Activated CD8-positive, alpha-beta T cell treated with anti-CD3 and anti-CD28 coated beads for 36 hours (primary cell): ENCODE results near the gene SP9. TPM values are rescaled to one million over a fixed set of nuclear protein-coding genes. Genes with fewer than 3 reads are reported as not detected.
A peak's percentile ranks its signal among the peaks of the same experiment; 100 is the strongest.

Experiments
- ATAC-seq: fragments of 200-7000 bp; cut with Tn5 transposase; one replicate; pipeline ENCODE4 v1.10.0; 2021; ENCODE audit warnings: mild to moderate bottlenecking, moderate library complexity
- CTCF ChIA-PET: fragments of 350-600 bp; sonication (Branson Sonifier 250); formaldehyde crosslinking; loops from one replicate; lab custom pipeline; 2021; ENCODE audit warnings: antibody characterized with exemption; lab: Charles Lee
- POLR2A ChIA-PET: fragments of 350-600 bp; sonication (Branson Sonifier 250); formaldehyde crosslinking; loops from one replicate; lab custom pipeline; 2021; ENCODE audit warnings: antibody characterized with exemption; lab: Charles Lee
- DNase-seq: peaks from one replicate; pipeline ENCODE4 v3.0.0-alpha.2; 2020
- H3K27ac Mint-ChIP-seq: one replicate; pipeline ENCODE4 v1.8.0; 2021; ENCODE audit warnings: mild to moderate bottlenecking, mixed read lengths
- H3K27me3 Mint-ChIP-seq: one replicate; pipeline ENCODE4 v1.8.0; 2021; ENCODE audit warnings: mixed read lengths
- H3K36me3 Mint-ChIP-seq: one replicate; pipeline ENCODE4 v1.8.0; 2021; ENCODE audit warnings: low read depth, mixed read lengths
- H3K4me1 Mint-ChIP-seq: one replicate; pipeline ENCODE4 v1.8.0; 2021; ENCODE audit warnings: low read depth, mixed read lengths
- H3K4me3 Mint-ChIP-seq: one replicate; pipeline ENCODE4 v1.8.0; 2021; ENCODE audit warnings: mild to moderate bottlenecking, moderate library complexity, mixed read lengths
- H3K9me3 Mint-ChIP-seq: one replicate; pipeline ENCODE4 v1.8.0; 2021; ENCODE audit warnings: mixed read lengths
- CTCF ChIP-seq: fragments of 200-600 bp; IDR thresholded peaks from one replicate; pipeline ENCODE4 v1.8.0; 2022; ENCODE audit warnings: antibody characterized with exemption, mild to moderate bottlenecking
- intact Hi-C: fragments of 100-400 bp; cut with micrococcal nuclease; formaldehyde crosslinking; loops from one replicate; pipeline ENCODE4 v1.10.0; 2022
- total RNA-seq, 2 experiments: library from RNA; stranded (reverse); gene quantifications; one replicate each; pipeline ENCODE4 v1.2.3, GENCODE V29; 2021

Gene SP9
- total RNA-seq, 2 experiments from 2014 or later = not detected

- Mint-ChIP-seq H3K4me3 (no peak overlapping the region), H3K27ac (no peak overlapping the region), H3K36me3 (no peaks in the 10 kb centered on the region), H3K4me1 (peaks cover 6% of the 10 kb centered on the region), H3K9me3 (no peaks in the 10 kb centered on the region), H3K27me3 (peaks cover 46% of the 10 kb centered on the region)
- CTCF ChIA-PET = no interaction called here
- POLR2A ChIA-PET = no interaction called here
- intact Hi-C loops = no loop called here
- ATAC-seq (no peak), DNase-seq (no peak)
- TF ChIP-seq CTCF = no peak
These were observed 12.6 kb upstream of the SP9 start for GRCh38 chr2:174322149-174322548.

- intact Hi-C loops = no loop called here
- ATAC-seq (no peak), DNase-seq (no peak)
- Mint-ChIP-seq H3K27me3 (peaks cover 52% of the 10 kb centered on the region), H3K4me3 (no peak overlapping the region), H3K4me1 (peaks cover 12% of the 10 kb centered on the region), H3K27ac (no peak overlapping the region), H3K36me3 (no peaks in the 10 kb centered on the region), H3K9me3 (no peaks in the 10 kb centered on the region)
- CTCF ChIA-PET = no interaction called here
- POLR2A ChIA-PET = no interaction called here
- no peak for TF ChIP-seq CTCF
These were observed 12.0 kb upstream of the SP9 start for GRCh38 chr2:174322746-174323145.

GRCh38 chr2:174324530-174324929 is 10.2 kb upstream of the SP9 start:
- Mint-ChIP-seq H3K36me3 (no peaks in the 10 kb centered on the region), H3K27me3 (peaks cover 62% of the 10 kb centered on the region), H3K9me3 (no peaks in the 10 kb centered on the region), H3K4me1 (peaks cover 20% of the 10 kb centered on the region), H3K4me3 (no peak overlapping the region), H3K27ac (no peak overlapping the region)
- no peak for ATAC-seq
- intact Hi-C loops = no loop called here
- CTCF ChIA-PET = interaction anchor here (1.0 to 2.7 kb wide), 4 partner anchors 12 to 20 kb away, joined by 3 to 36 read pairs (median 8); no protein-coding TSS in a partner anchor
- TF ChIP-seq CTCF = no peak
- DNase-seq = no peak
- POLR2A ChIA-PET = interaction anchor here (1.1 kb wide), 1 partner anchor 10 kb away, joined by 4 read pairs; the partner anchor contains the start of gene SP9

- Mint-ChIP-seq H3K36me3 (no peaks in the 10 kb centered on the region), H3K27me3 (peaks cover 69% of the 10 kb centered on the region), H3K27ac (no peak overlapping the region), H3K4me3 (peak overlapping the region; percentile 55), H3K4me1 (peaks cover 20% of the 10 kb centered on the region), H3K9me3 (no peaks in the 10 kb centered on the region)
- intact Hi-C loops = no loop called here
- no peak for TF ChIP-seq CTCF
- CTCF ChIA-PET = interaction anchor here (0.7 to 2.7 kb wide), 8 partner anchors 10 to 923 kb away, joined by 3 to 36 read pairs (median 3); no protein-coding TSS in a partner anchor
- ATAC-seq (no peak), DNase-seq (no peak)
- POLR2A ChIA-PET = interaction anchor here (0.6 to 2.1 kb wide), 3 partner anchors 9 to 179 kb away, joined by 4 to 9 read pairs (median 4); partner anchors contain the start of gene SP9
These were observed 9.2 kb upstream of the SP9 start for GRCh38 chr2:174325373-174326160.
